Omental fat pad (tissue), 4 donors: ENCODE results near the gene CCDC34. TPM values are rescaled to one million over a fixed set of nuclear protein-coding genes. Genes with fewer than 3 reads are reported as not detected.
"Not testable (repeated sequence)": the region's sequence is repeated elsewhere in the genome, so short reads cannot be mapped to it uniquely, and the experiment has no call there.

ENCODE experiments used
- ATAC-seq: fragments of 150-250 bp; one replicate; pipeline ENCODE4 v1.9.1; 2016; ENCODE audit warnings: mild to moderate bottlenecking, moderate library complexity; ENCODE audit not compliant: low FRiP score
- DNase-seq: peaks from one replicate; pipeline ENCODE4 v3.0.0-alpha.2; 2019; ENCODE audit warnings: low spot score
- CTCF ChIP-seq, 3 donors: fragments of 450-650 bp; IDR thresholded peaks; one replicate each; pipeline ENCODE4 v1.5.1; 2016 to 2017; ENCODE audit warnings: antibody characterized with exemption in 3 of 3, mild to moderate bottlenecking in 3 of 3, moderate library complexity in 2 of 3
- total RNA-seq, 4 donors: library from RNA; depleted of rRNA; stranded (reverse); fragments of >200 nt; gene quantifications; one replicate each; pipeline ENCODE4 v1.1.0, GENCODE V29; 2016

CCDC34 gene
- total RNA-seq, 4 donors from 2014 or later = 2.0 to 3.1 (median 2.4) TPM

GRCh38 chr11:27348340-27348873 lies 14.6 kb downstream of the CCDC34 start:
- TF ChIP-seq CTCF (IDR thresholded peaks at IDR 0.05) = no peak
- ATAC-seq = no peak

GRCh38 chr11:27347359-27348339 lies 15.4 kb downstream of the CCDC34 start:
- ATAC-seq (no peak), DNase-seq (no peak)
- no peak for TF ChIP-seq CTCF (IDR thresholded peaks at IDR 0.05)

More at GRCh38 chr11:27348340-27348873, 14.6 kb downstream of the CCDC34 start:
- DNase-seq = no peak

- DNase-seq (no peak), ATAC-seq (no peak)
- TF ChIP-seq CTCF (IDR thresholded peaks at IDR 0.05) = no peak
Observed at GRCh38 chr11:27339941-27340340, 23.1 kb downstream of the CCDC34 start.

GRCh38 chr11:27334764-27335163 lies 28.3 kb downstream of the CCDC34 start:
- ATAC-seq, DNase-seq: not testable (repeated sequence)

- DNase-seq (no peak), ATAC-seq (no peak)
- no peak for TF ChIP-seq CTCF (IDR thresholded peaks at IDR 0.05)
Observed at GRCh38 chr11:27331981-27332380, 31.0 kb downstream of the CCDC34 start.

GRCh38 chr11:27330633-27331270 lies 32.3 kb downstream of the CCDC34 start:
- no peak for TF ChIP-seq CTCF (IDR thresholded peaks at IDR 0.05)
- ATAC-seq (no peak), DNase-seq (no peak)

GRCh38 chr11:27329867-27330632 lies 33.0 kb downstream of the CCDC34 start:
- ATAC-seq = no peak
- TF ChIP-seq CTCF (IDR thresholded peaks at IDR 0.05) = no peak

More at GRCh38 chr11:27329867-27330632, 33.0 kb downstream of the CCDC34 start:
- no peak for DNase-seq
